Measurements from ENCODE around the gene SHISAL1.

Gene SHISAL1

GRCh38 chr22:44312766-44313165 is at the start of gene SHISAL1:
TSS of gene SHISAL1 (minus strand) at chr22:44312951. CDS start at chr22:44300945, 12,006 bp downstream.
- peak; percentile 17 for DNase-seq

- DNase-seq: peak; percentile 6
Observed at GRCh38 chr22:44361391-44362126, 48.8 kb upstream of the SHISAL1 start.

GRCh38 chr22:44360668-44361381 is 48.1 kb upstream of the SHISAL1 start:
- DNase-seq: peak; percentile 65

GRCh38 chr22:44360306-44360667 is 47.5 kb upstream of the SHISAL1 start:
- no peak for DNase-seq

- DNase-seq: no peak
Observed at GRCh38 chr22:44359496-44360110, 46.9 kb upstream of the SHISAL1 start.

- DNase-seq: no peak
Observed at GRCh38 chr22:44358709-44359440, 46.1 kb upstream of the SHISAL1 start.

- DNase-seq: no peak
Observed at GRCh38 chr22:44357966-44358465, 45.3 kb upstream of the SHISAL1 start.

- DNase-seq: no peak
Observed at GRCh38 chr22:44357296-44357965, 44.7 kb upstream of the SHISAL1 start.

- DNase-seq: no peak
Observed at GRCh38 chr22:44355716-44356070, 42.9 kb upstream of the SHISAL1 start.

GRCh38 chr22:44354288-44354687 is 41.5 kb upstream of the SHISAL1 start:
- no peak for DNase-seq

- DNase-seq: no peak
Observed at GRCh38 chr22:44353041-44353440, 40.3 kb upstream of the SHISAL1 start.

- DNase-seq: no peak
Observed at GRCh38 chr22:44352378-44353035, 39.8 kb upstream of the SHISAL1 start.

- peak; percentile 90 for DNase-seq
Observed at GRCh38 chr22:44351685-44352377, 39.1 kb upstream of the SHISAL1 start.

- DNase-seq: no peak
Observed at GRCh38 chr22:44351037-44351436, 38.3 kb upstream of the SHISAL1 start.

- no peak for DNase-seq
Observed at GRCh38 chr22:44349594-44349993, 36.8 kb upstream of the SHISAL1 start.

- DNase-seq: no peak
Observed at GRCh38 chr22:44348971-44349560, 36.3 kb upstream of the SHISAL1 start.

- DNase-seq: no peak
Observed at GRCh38 chr22:44347549-44347948, 34.8 kb upstream of the SHISAL1 start.

- no peak for DNase-seq
Observed at GRCh38 chr22:44347080-44347479, 34.3 kb upstream of the SHISAL1 start.

- no peak for DNase-seq
Observed at GRCh38 chr22:44345872-44346271, 33.1 kb upstream of the SHISAL1 start.

- no peak for DNase-seq
Observed at GRCh38 chr22:44344407-44344806, 31.7 kb upstream of the SHISAL1 start.

GRCh38 chr22:44342347-44342956 is 29.7 kb upstream of the SHISAL1 start:
- no peak for DNase-seq
